NCI-H2227 (cell line): ENCODE measurements around the gene GPX3.

Experiments used
- DNase-seq: peaks from one replicate; lab custom pipeline; 2025; ENCODE audit not compliant: unreplicated experiment; lab: John Stamatoyannopoulos, UW

GPX3 gene

DNA sequence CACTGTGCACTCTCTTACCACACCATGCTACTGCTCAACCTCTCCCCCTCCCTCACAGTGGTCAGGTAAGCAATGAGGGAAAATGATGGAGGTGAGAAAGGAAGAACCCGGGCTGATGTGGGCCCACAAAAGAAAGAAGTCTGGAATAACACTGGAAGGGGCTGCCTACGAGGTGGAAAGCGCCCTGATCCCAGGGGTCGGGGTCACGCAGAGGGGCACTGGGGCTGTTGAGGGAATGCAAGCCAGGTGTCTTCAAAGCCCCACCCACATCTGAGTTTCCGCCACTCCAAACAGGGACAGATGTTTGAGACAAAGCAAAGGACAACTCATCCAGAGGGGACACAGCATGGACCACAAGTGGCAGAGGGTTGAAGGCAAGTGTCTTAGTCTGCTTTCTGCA lies 56.2 kb downstream of the GPX3 start:
- no peak for DNase-seq

DNA sequence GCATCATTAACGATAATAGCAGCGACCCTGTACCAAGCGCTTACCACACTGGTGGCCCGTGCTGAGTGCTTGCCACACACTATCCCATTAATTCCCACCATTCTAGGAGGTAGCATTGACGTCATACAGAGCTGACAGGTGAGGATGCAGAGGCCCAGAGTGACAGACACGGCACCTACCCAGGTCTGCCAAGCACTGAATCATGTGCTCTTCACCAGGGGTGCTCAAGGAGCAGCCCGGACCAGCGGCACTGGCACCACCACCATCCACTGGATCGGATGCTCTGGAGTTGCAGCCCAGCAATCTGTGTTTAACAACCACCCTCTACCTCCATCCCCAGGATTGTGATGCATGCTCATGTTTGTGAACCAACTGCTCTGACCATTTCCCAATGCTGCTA lies 57.0 kb downstream of the GPX3 start:
- no peak for DNase-seq

DNA sequence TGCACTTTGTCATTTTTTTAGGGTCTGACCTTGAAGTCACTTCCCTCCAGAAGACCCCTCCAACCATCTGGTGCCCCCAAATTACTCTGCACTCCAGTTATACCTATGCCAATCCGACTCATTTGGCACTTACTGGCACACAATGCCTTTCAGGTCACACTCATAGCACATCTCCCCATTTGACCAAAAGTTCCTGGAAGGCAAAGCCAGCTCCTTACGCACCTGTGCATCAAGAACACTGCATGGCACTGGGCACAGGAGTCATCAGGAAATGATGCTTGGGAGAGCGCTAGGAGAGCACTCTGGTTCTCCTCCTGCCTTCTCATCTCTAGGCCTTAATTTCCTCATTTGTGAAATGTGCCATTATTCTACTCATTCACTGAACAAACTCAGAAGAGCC lies 57.6 kb downstream of the GPX3 start:
- no peak for DNase-seq
